SK-MEL-5 (cell line): ENCODE measurements around the gene FBXO10. TPM values are rescaled to one million over a fixed set of nuclear protein-coding genes. Genes with fewer than 3 reads are reported as not detected.
"Not testable (repeated sequence)": the region's sequence is repeated elsewhere in the genome, so short reads cannot be mapped to it uniquely, and the experiment has no call there.

Experiments
- DNase-seq: peaks from one replicate; pipeline ENCODE4 v3.0.0-alpha.2; 2016; ENCODE audit warnings: low read depth, low spot score
- in situ Hi-C: cut with HindIII; loops from 2 replicates; pipeline ENCODE4 v1.10.0; 2016; ENCODE audit warnings: low sequenced_read_pairs, high pct_unique_total_duplicates, low pct_unique_long_range_greater_than_20kb
- total RNA-seq: library from RNA; depleted of rRNA; stranded (reverse); fragments of >200 nt; shearing (Covaris generic); gene quantifications from 2 replicates; pipeline ENCODE4 v1.2.3, GENCODE V29; 2014; rRNA removed

FBXO10 gene
- total RNA-seq, 1 experiment from 2014 or later = 12.9 TPM

DNA sequence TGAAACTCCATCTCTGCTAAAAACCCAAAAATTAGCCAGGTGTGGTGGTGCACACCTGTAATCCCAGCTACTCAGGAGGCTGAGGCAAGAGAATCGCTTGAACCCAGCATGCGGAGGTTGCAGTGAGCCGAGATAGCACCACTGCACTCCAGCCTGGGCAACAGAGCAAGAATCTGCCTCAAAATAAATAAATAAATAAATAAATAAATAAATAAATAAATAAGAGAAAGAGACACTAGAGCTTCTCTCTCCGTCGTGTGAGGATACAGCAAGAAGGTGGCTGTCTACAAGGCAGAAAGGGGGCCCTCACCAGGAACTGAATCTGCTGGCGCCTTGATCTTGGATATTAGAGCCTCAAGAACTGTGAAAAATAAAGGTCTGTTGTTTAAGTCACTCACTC is 102.2 kb downstream of the FBXO10 start:
- in situ Hi-C loops = not testable (repeated sequence)

DNA sequence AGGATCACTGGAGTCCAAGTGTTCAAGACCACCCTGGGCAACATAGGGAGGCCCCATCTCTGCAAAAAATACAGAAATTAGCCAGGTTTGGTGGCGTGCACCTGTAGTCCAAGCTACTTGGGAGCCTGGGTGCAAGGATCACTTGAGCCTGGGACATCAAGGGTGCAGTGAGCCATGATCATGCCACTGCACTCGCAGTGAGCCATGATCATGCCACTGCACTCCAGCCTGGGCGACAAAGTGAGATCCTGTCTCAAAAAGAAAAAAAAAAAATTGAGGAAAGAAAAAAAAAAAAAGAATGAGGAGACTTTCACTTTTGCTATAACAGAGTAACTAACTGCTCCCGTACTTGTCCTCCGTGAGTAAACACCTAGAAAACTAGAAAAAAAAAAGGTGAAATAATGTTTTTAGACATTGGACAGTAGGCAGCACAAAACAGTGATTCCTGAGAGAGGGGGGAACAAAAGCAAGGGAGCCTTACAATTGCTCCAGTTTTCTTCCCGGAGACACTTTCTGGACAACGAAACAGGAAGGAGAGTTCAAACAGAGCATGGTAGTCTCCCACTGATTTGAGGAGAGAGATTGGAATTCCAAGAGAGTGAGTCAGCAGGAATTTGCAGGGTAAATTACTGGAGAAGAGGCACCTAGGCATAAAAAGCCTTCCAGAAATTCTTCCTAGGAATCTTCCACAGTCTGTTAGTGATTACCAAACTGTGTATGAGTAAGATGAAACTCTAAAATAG is 104.1 kb downstream of the FBXO10 start:
- DNase-seq = peak; percentile 87
- in situ Hi-C loops = no loop called here

More for the DNA sequence above, 102.2 kb downstream of the FBXO10 start:
- DNase-seq = not testable (repeated sequence)

DNA sequence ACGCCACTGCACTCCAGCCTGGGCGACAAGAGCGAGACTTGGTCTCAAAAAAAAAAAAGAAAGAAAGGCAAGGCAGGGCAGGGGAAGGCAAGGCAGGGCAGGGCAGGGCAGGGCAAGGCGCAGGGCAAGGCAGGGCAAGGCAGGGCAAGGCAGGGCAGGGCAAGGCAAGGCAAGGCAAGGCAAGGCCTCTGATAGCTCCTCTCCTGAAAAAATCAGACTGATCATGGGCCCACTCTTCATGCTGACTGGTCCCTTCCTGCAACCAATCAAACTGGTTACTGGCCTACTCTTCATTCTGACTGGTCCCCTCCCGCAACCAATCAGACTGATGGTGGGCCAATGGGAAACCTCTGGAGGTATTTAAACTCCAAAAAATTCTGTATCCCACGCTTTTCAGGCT is 107.6 kb downstream of the FBXO10 start:
- no peak for DNase-seq
- in situ Hi-C loops = no loop called here

DNA sequence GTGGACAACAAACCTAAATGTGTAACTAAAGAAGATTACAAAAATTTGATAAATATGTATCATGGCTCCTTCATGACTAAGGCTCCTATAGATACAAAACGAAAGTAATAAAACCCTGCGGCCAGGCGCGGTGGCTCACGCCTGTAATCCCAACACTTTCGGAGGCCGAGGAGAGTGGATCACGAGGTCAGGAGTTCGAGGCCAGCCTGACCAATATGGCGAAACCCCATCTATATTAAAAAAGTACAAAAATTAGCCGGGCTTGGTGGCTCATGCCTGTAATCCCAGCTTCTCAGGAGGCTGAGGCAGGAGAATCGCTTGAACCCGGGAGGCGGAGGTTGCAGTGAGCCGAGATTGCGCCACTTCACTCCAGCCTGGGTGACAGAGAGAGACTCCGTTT is 108.7 kb downstream of the FBXO10 start:
- DNase-seq = peak; percentile 44
- in situ Hi-C loops = not testable (repeated sequence)

DNA sequence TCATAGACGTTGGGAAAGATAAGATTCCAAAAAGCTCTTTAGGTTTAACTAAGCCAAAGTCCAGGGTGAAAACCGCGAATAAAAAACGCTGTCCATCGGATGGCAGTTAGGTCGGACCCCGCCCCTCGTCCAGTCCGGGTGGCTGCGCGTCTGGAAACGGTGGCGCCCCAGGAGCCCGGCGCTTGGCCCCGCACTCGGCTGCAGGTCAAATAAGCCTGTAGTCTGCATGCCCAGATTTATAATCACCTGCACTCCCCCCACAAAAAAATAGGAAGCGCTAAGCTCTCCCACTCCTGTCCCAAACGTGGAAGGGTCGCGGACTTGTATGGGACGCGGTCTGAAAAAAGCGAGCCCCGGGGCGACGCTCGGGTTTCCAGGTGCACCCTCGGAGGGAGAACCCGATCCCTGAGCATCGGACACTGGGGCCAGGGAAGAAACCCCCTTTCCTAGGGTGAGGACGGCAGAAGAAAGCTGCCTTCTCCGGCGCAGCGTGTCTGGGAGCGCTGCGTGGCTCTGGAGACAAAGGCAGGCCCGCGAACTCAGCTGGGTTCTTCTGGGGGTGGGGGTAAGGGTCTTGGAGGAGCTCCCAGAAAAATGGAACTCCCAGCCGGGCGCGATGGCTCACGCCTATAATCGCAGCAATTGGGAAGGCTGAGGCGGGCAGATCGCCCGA is 110.0 kb downstream of the FBXO10 start:
- in situ Hi-C loops = no loop called here

DNA sequence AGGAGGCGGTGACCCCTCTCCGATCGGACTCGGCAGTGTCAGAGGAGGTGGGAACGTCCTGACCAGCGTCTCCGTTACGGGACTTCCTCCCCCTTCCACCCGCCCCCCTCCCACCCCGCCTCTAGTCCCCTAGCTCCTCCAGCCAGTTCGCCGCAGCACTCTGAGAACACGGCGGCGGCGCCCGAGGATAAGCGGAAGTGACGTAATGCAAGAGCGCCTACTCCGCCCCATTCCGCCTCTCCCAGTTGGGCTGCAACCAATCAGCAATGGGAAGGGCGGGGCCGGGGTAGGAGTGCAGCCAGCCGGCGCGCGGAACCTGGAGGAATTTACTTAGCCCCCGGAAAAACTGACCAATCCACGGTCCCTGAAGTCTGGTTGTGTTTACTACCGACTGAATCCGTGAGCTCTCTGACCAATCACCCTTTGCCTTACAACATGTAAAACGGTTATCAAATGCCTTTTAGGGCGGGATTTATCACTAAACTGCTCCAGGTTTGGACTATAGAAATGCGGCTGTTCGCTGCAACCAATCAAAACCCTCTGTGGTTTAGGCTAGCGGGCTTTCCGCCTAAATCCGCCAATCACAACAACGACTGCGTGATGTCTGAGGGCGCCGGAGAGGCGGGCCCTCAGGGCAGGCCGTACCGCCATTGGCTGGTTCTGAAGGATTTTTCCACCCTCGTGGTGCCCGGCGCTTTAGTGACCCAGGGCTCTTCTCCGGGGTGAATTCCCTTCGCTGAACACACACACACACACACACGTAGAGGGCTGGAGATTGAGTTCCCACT is 110.7 kb downstream of the FBXO10 start, which contains the start of gene ZBTB5:
Gene ZBTB5 (minus strand): TSS at position 202 of the 788 bp plus-strand sequence. CDS start 22,899 bp downstream, outside the sequence.
- in situ Hi-C loops = no loop called here
- DNase-seq = peak; percentile 98

More for the DNA sequence above, 110.0 kb downstream of the FBXO10 start:
- DNase-seq = peak; percentile 82

DNA sequence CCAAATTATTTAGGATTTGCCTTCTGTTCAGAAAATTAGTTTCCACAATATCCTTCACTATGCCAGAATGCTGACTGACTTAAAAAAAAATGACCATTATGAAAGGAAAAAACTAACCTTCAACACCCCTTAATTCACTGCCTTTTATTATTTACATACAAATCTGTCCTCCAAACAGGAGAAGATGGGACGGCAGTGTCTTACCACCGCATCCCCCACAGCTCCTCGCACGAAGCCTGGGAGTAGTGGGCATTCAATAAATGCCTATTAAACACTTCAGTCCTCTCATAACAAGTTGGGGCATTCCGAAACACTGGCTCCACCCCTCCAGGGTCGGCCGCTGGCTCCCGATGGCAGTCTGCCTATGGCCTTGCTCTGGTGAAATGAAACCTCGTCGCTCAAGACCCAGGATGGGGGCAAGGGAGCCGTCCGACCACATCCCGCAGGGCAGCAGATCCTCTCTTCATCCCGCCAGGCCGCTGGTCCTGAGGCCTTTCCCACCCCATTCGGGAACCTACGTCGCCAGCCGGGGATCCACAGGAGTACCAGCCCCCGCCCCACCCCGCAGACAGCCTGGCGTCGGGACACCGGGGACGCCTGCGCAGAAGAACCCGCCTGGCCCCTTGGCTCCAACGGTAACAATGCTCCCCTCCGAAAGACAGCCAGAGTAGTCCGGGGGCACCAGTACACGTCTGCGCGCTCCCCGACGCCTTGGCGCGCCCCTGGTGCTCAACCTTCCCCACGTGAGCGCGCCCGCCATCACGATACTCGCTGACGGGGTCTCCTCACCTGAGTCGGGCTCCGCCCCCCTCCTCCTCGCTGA is 111.5 kb downstream of the FBXO10 start:
- in situ Hi-C loops = no loop called here
- DNase-seq = peak; percentile 70

DNA sequence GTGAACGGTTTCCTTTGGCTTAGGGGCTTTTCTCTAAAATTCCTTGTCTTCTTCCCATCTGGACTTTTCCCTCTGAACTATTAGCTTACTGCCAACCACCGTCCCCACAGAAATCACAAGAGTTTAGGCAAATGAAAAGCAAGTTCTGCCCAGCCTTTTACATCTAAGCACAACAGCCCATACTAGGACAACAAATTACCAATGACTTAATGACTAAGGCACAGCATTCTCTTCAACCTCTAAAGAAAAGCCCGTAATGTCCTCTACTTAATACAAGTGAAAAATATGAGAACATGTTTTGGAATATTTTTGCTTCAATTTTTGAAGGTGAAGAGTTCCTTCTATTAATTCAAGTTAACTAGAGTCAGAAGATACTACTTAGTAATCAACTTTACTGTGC is 112.2 kb downstream of the FBXO10 start:
- DNase-seq = no peak
- in situ Hi-C loops = no loop called here

Other genes with a start within 250 kb of the FBXO10 start
- gene GRHPR, start 153.7 kb downstream of the FBXO10 start, total RNA-seq = 139 and 142 TPM in 2 replicates
- 6.5 and 7.5 TPM in 2 replicates for gene ZBTB5, start 110.9 kb downstream of the FBXO10 start, total RNA-seq
- 44.0 and 51.3 TPM in 2 replicates for gene POLR1E, start 90.4 kb downstream of the FBXO10 start, total RNA-seq
- gene TOMM5, start 16.2 kb upstream of the FBXO10 start, total RNA-seq = 290 and 302 TPM in 2 replicates
- 0.11 TPM in 1 of 2 replicates, not detected in the other for gene FRMPD1, start 74.6 kb upstream of the FBXO10 start, total RNA-seq
- gene TRMT10B, start 177.4 kb upstream of the FBXO10 start, total RNA-seq = 2.2 and 3.0 TPM in 2 replicates
- 44.7 and 45.5 TPM in 2 replicates for gene EXOSC3, start 208.7 kb upstream of the FBXO10 start, total RNA-seq
- gene DCAF10, start 224.4 kb upstream of the FBXO10 start, total RNA-seq = 10.3 and 10.6 TPM in 2 replicates